Measurements from ENCODE around the gene HPSE2. TPM values are rescaled to one million over a fixed set of nuclear protein-coding genes. Genes with fewer than 3 reads are reported as not detected.

Gene HPSE2
- total and polyA plus RNA-seq, 2 of the 8 experiments (the other 6 are each of a cell fraction or from before 2014, with no cell fraction given), result 0.41 to 0.58 TPM

- WGBS, 2 experiments (ENCODE audit: extremely low coverage in 1 of 2, insufficient coverage in 1 of 2, insufficient read length in 1 of 2, insufficient replicate concordance in 2 of 2, low coverage in 1 of 2, low lambda C conversion rate in 2 of 2, missing lambda C conversion rate in 1 of 2), result 94% methylated on average over 1 of the region's 1 CpG; no CpG with 5 or more reads in 1 of the 2 experiments
- no peak overlapping the region for H3K56ac ChIP-seq (replicated peaks; ENCODE audit: insufficient read length, low read depth, low read length)
- no peak overlapping the region for H3K18ac ChIP-seq (ENCODE audit: extremely low read depth, low read length)
- H3K23ac ChIP-seq (ENCODE audit: insufficient read length), result no peak overlapping the region
- H3K27me3 ChIP-seq (replicated peaks in 1 of 4; ENCODE audit: control insufficient read depth in 3 of 4, extremely low read depth in 1 of 4, insufficient read depth in 3 of 4, low read length in 3 of 4), result no peaks in the 10 kb centered on the region
- H3K27ac ChIP-seq (ENCODE audit: low read depth, low read length), result no peak overlapping the region
- H3K9me3 ChIP-seq (ENCODE audit: insufficient read depth in 2 of 2, low read depth in 1 of 2, low read length in 1 of 2), result no peaks in the 10 kb centered on the region
- no peak overlapping the region for H4K8ac ChIP-seq (ENCODE audit: extremely low read depth, insufficient read depth, low read length)
- POLR2A ChIA-PET (ENCODE audit: partially characterized antibody), result no interaction called here
- no peak overlapping the region for H3K9ac ChIP-seq (replicated peaks in 1 of 4; ENCODE audit: extremely low read depth in 1 of 4, low read depth in 3 of 4, low read length in 3 of 4)
- H2BK120ac ChIP-seq (replicated peaks; ENCODE audit: low read depth, low read length), result no peak overlapping the region
- no peak overlapping the region for H3K4me2 ChIP-seq (ENCODE audit: insufficient read depth in 1 of 2, low read depth in 2 of 2, low read length in 2 of 2)
- no peak overlapping the region for H3K4ac ChIP-seq (replicated peaks; ENCODE audit: insufficient read length, low read depth, low read length)
- no peaks in the 10 kb centered on the region for H4K20me1 ChIP-seq (replicated peaks in 1 of 2; ENCODE audit: control insufficient read depth in 1 of 2, insufficient read depth in 2 of 2, low read length in 2 of 2)
- no peak overlapping the region for H2BK15ac ChIP-seq (ENCODE audit: low read length)
- FAIRE-seq (no peak), DNase-seq (ENCODE audit: low read depth in 1 of 2, low spot score in 2 of 2) (no peak)
- no peak overlapping the region for H3K14ac ChIP-seq (ENCODE audit: insufficient read length)
- H3K79me1 ChIP-seq (ENCODE audit: low read depth, low read length), result no peaks in the 10 kb centered on the region
- no peaks in the 10 kb centered on the region for H3K36me3 ChIP-seq (ENCODE audit: control insufficient read depth in 2 of 4, insufficient read depth in 4 of 4, low read length in 3 of 4)
- H2AFZ ChIP-seq (ENCODE audit: low read length), result no peak overlapping the region
- no peak overlapping the region for H4K91ac ChIP-seq (replicated peaks; ENCODE audit: insufficient read length, low read length)
- H2AK5ac ChIP-seq (ENCODE audit: low read depth, low read length), result no peak overlapping the region
- no peaks in the 10 kb centered on the region for H3K23me2 ChIP-seq (ENCODE audit: low read depth, low read length)
- H2BK5ac ChIP-seq (ENCODE audit: low read depth, low read length), result no peak overlapping the region
- H4K5ac ChIP-seq (ENCODE audit: insufficient read length, low read depth, low read length), result no peak overlapping the region
- no peak overlapping the region for H2BK20ac ChIP-seq (ENCODE audit: low read length)
- TF ChIP-seq BACH1 (IDR thresholded peaks at IDR 0.05; ENCODE audit: low read length), result no peak
- TF ChIP-seq POLR2A (IDR thresholded peaks at IDR 0.05; ENCODE audit: control extremely low read depth in 1 of 2, low read depth in 2 of 2, low read length in 2 of 2), result no peak
- H3K4me1 ChIP-seq (replicated peaks in 1 of 4; ENCODE audit: control insufficient read depth in 3 of 4, insufficient read depth in 4 of 4, low read length in 3 of 4), result no peaks in the 10 kb centered on the region
- no peak overlapping the region for H3K4me3 ChIP-seq (ENCODE audit: extremely low read depth in 1 of 4, insufficient read depth in 2 of 4, low read depth in 3 of 4, low read length in 4 of 4)
- H3K79me2 ChIP-seq (ENCODE audit: control insufficient read depth in 1 of 2, insufficient read depth in 2 of 2, low read length in 2 of 2), result no peaks in the 10 kb centered on the region
- CTCF ChIA-PET (ENCODE audit: partially characterized antibody), result interaction anchor here (1.3 kb wide), 1 partner anchor 21 kb away, joined by 3 read pairs; no protein-coding TSS in a partner anchor
- no peak overlapping the region for H2BK12ac ChIP-seq (ENCODE audit: low read depth, low read length)
Observed at GRCh38 chr10:98886686-98887085, 349.0 kb downstream of the HPSE2 start.

All from H1 (cell line).